Stromal cell of bone marrow (primary cell): ENCODE data around the gene FAM180B.
"Not testable (repeated sequence)": the region's sequence is repeated elsewhere in the genome, so short reads cannot be mapped to it uniquely, and the experiment has no call there.

ENCODE experiments used
- DNase-seq: peaks from one replicate; pipeline ENCODE4 v3.0.0-alpha.2; 2012; ENCODE audit warnings: low read depth

FAM180B gene

DNA sequence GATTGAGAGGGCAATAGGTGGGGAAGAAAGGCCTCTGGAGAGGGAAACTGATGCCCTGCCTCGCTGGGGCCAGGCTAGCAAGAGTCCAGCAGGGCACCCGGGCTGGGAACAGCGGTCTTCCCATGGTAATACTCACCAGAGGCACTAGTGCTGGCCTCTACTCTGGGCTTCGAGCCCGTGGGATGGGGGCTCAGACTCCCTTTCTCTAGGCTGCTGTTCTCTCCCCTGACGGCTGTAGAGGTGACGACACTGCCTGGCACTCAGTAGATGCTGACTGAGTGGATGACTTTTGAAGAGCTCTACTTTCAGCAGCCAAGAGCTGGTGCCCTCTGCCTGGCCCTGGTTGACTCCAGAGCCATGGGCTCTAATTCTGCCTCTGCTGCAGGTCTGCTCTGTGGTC is 8.6 kb downstream of the FAM180B start:
- DNase-seq: no peak

DNA sequence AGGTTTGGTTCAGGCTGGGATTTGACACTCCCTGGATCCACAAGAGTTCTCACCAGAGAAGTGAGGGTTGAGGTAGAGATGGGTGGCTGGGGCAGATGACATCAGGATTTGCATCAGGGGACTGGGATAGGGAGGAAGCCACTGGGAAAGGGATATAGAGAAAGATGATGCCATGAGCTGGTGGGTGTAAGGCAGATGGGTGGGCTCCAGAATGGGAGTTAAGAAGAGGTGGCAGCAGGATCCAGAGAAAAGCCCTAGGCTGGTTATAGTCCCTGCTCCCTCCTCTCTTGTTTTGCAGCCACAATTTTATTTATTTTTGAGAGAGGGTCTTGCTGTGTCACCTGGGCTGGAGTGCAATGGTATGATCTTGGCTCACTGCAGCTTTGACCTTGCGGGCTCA is 9.5 kb downstream of the FAM180B start:
- no peak for DNase-seq

DNA sequence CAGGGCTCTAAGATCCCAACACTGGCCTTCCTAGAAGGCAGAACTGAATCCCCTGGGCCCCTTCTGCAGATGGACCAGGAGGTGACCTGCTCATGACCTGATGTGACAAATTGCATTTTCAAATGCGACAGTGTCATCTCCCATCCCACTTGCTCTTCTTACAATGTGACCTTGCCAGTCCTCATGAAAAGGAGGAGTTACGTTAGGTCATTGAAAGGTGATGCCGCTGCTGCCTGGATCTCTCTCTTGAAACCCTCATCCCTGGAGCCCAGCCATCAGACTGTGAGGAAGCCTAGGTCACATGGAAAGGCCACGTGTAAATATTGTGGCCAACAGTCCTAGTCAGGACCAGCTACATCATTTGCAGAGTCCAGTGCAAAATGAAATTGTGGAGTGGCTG is 13.4 kb downstream of the FAM180B start:
- no peak for DNase-seq

DNA sequence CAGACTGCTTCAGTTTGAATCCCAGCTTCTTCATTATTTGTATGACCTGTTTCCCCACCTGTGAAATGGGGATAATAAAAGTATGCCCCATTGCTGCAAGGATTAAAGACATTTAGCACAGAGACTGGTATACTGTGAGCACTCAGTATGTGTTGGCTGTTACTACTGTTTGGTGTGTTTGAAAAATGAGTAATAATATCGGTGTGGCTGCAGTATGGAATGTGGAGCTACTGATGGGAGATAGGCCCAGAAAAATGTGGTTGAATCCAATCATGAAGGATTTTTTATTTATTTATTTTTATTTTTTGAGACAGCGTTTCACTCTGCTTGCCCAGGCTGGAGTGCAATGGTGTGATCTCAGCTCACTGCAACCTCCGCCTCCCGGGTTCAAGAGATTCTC is 16.8 kb downstream of the FAM180B start:
- no peak for DNase-seq

GRCh38 chr11:47605921-47606320 is 19.4 kb downstream of the FAM180B start:
- DNase-seq: no peak

DNA sequence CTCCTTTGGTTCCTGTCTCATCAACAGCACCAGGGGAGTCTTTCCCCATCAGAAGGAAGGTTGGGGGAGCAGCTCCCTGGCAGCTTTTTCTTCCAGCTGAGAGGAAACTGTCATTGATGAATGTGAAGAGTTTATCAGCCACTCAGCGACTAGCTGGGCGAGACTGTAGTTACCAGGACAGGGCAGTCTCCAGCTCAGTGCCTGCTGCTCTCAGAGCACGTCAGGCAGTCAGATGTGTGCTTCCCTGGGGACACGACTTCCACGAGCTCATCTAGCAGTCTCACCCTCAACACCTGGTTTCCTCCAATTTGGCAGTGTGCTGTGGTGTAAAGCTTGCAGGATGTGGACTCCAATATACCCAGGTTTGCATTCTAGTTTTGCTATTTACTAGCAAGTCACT is 20.3 kb downstream of the FAM180B start:
- peak; percentile 28 for DNase-seq

DNA sequence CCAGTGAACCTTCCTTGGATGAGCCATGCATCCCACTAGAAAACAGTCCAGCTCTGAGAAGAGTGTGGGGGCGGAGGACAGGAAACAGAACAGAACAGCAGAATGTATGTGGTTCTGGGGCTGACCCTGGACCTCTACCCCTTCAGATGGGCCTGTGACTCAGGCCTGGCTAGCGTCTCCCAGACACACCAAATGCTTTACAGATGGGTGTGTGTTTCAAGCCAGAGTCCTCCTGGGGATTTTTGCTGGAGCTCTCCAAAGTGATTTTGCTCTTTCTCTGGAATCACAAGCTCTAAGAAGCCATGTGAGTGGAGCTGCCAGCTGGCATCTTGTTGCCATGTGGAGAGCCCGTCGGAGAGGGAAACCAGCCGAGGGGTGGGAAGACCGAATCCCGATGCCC is 20.9 kb downstream of the FAM180B start:
- DNase-seq: peak; percentile 98

DNA sequence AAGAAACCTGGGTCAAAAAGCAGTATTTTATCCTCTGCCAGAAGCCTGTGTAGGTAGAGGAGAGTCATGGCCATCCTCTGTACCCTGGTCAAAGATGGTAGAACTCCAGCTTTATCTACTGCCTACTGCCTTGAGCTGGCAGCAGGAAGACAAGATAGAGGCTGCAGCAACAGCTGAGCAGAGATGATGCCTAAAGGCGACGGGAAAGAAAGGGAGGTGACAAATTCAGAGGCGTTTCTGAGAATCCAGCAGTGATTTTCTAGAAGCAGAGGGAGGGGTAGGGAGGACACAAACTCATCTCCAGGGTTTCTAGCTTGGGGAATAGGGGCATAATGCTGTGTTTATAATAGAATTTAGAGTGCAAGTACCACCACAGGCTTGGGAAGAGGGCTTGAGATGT is 23.2 kb downstream of the FAM180B start:
- no peak for DNase-seq

- DNase-seq: no peak
These were observed 24.9 kb downstream of the FAM180B start for GRCh38 chr11:47611348-47611794.

- no peak for DNase-seq
These were observed 28.8 kb downstream of the FAM180B start for GRCh38 chr11:47615249-47615648.

GRCh38 chr11:47616726-47617416 is 30.4 kb downstream of the FAM180B start:
- peak; percentile 78 for DNase-seq

DNA sequence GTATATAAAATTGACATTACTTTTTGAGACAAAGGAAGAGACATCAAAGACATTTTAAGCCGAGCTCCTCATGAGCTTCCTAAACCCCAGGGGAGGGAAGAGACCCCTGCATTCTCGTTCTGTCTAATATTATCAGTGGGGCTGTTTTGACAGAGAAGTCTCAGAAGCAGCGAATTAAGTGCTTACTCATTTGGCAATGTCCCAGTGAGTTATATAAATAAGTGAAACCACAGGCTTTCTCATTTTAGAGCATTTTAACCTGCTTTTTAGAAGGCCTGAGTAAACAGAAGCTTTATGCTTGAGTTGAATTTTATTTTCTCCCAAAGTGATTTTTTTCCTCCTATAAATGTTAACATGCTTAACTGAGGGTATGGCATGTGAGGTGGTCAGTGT is 30.9 kb downstream of the FAM180B start:
- peak; percentile 64 for DNase-seq

GRCh38 chr11:47620836-47621378 is 34.4 kb downstream of the FAM180B start:
- DNase-seq: no peak

GRCh38 chr11:47626234-47626633 is 39.8 kb downstream of the FAM180B start:
- DNase-seq: no peak

GRCh38 chr11:47628026-47628425 is 41.5 kb downstream of the FAM180B start:
- DNase-seq: no peak

GRCh38 chr11:47631473-47631872 is 45.0 kb downstream of the FAM180B start:
- DNase-seq: no peak

DNA sequence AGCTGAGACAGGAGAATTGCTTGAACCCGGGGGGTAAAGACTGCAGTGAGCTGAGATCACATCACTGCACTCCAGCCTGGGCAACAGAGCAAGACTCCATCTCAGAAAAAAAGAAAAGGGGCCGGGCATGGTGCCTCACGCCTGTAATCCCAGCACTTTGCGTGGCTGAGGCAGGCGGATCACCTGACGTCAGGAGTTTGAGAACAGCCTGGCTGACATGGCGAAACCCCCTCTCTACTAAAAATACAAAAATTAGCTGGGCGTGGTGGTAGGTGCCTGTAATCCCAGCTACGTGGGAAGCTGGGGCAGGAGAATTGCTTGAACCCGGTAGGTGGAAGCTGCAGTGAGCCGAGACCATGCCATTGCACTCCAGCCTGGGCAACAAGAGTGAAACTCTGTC is 49.9 kb downstream of the FAM180B start:
- DNase-seq: not testable (repeated sequence)
